GM12891 (cell line): Measurements from ENCODE around the gene ELOVL5.

Source experiments
- PAX5 ChIP-seq: IDR thresholded peaks from 2 replicates; pipeline ENCODE4 v1.6.1; 2011; ENCODE audit warnings: low read length, moderate library complexity, mild to moderate bottlenecking; ENCODE audit not compliant: insufficient read depth, severe bottlenecking
- POLR2A ChIP-seq: IDR thresholded peaks from 2 replicates; pipeline ENCODE4 v1.6.1; 2011; ENCODE audit warnings: low read depth, low read length, control low read depth
- POLR2AphosphoS5 ChIP-seq: IDR thresholded peaks from 2 replicates; pipeline ENCODE4 v1.6.1; 2011; ENCODE audit warnings: low read depth, low read length, control low read depth
- POU2F2 ChIP-seq: IDR thresholded peaks from 2 replicates; pipeline ENCODE4 v1.6.1; 2011; ENCODE audit warnings: low read depth, mild to moderate bottlenecking, control low read depth, low read length, moderate library complexity
- SPI1 ChIP-seq: IDR thresholded peaks from 2 replicates; pipeline ENCODE4 v1.6.1; 2011; ENCODE audit warnings: low read depth, low read length, control low read depth
- TAF1 ChIP-seq: IDR thresholded peaks from 2 replicates; pipeline ENCODE4 v1.6.1; 2011; ENCODE audit warnings: low read depth, low read length, control low read depth

DNA sequence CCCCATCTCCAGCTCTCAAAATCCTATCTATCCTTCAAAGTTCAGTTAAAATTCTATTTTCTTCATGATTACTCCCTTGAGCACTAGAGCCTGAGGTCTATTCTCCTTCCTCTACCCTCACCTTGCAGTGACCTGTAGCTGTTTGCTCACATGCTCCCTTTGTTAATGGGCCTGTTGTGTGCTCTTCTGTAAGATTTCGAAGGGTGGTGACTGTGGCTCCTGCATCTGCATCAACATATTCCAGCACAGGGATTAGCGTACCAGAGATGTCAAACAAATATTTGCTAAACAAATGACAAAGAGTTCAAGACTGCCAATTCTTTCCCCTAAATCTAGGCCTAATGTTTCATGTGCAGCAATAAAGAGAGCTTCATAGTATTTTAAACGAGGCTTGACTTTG, 69.5 kb downstream of the ELOVL5 start:
- TF ChIP-seq POLR2AphosphoS5 (no peak), POLR2A (no peak), TAF1 (no peak), PAX5 (no peak), SPI1 (no peak), POU2F2 (no peak)
